Panc1 (cell line): ENCODE data around the gene UROC1. TPM values are rescaled to one million over a fixed set of nuclear protein-coding genes. Genes with fewer than 3 reads are reported as not detected.

Experiments
- ATAC-seq: fragments of 200-7000 bp; cut with Tn5 transposase; 2 replicates; pipeline ENCODE4 v1.9.1; 2020; ENCODE audit warnings: mild to moderate bottlenecking, moderate library complexity
- BruUV-seq: library from RNA; stranded (reverse); fragments of 400-500 nt; replicated peaks from 2 replicates; lab custom pipeline; 2021; lab: Mats Ljungman, UMichigan
- CTCF ChIA-PET: fragments of 300-600 bp; sonication (Branson Sonifier 250); formaldehyde crosslinking; loops from one replicate; lab custom pipeline; 2022; ENCODE audit warnings: antibody characterized with exemption; lab: Charles Lee
- POLR2A ChIA-PET: fragments of 300-600 bp; sonication (Branson Sonifier 250); formaldehyde crosslinking; loops from one replicate; lab custom pipeline; 2022; ENCODE audit warnings: antibody characterized with exemption; lab: Charles Lee
- DNase-seq: peaks from one replicate; pipeline ENCODE4 v3.0.0-alpha.2; 2010; ENCODE audit warnings: low read depth, low spot score
- H3K27ac ChIP-seq: 2 replicates; pipeline ENCODE4 v1.5.1; 2011; ENCODE audit warnings: mild to moderate bottlenecking, low read length, inconsistent platforms
- H3K27me3 ChIP-seq: fragments of 200-500 bp; sonication (Bioruptor generic); 2 replicates; pipeline ENCODE4 v1.6.0; 2014; ENCODE audit warnings: low read length, inconsistent platforms; ENCODE audit not compliant: control insufficient read depth, insufficient read depth
- H3K36me3 ChIP-seq: fragments of 200-500 bp; sonication (Bioruptor generic); 2 replicates; pipeline ENCODE4 v1.5.1; 2014; ENCODE audit warnings: inconsistent platforms, mild to moderate bottlenecking, low read length, moderate library complexity; ENCODE audit not compliant: control insufficient read depth, insufficient read depth
- H3K4me1 ChIP-seq: 2 replicates; pipeline ENCODE4 v1.5.1; 2011; ENCODE audit warnings: inconsistent platforms, mild to moderate bottlenecking, low read length, moderate library complexity; ENCODE audit not compliant: control insufficient read depth, insufficient read depth
- H3K4me3 ChIP-seq, 2 experiments: 2 replicates each; pipeline ENCODE4 v1.5.1; 2011 to 2012; ENCODE audit warnings: low read depth in 2 of 2, low read length in 2 of 2, mild to moderate bottlenecking in 2 of 2, inconsistent platforms in 1 of 2, moderate library complexity in 1 of 2
- H3K9me3 ChIP-seq: fragments of 200-500 bp; sonication (Bioruptor generic); 2 replicates; pipeline ENCODE4 v1.5.1; 2014; ENCODE audit warnings: low read depth, mild to moderate bottlenecking, inconsistent platforms, low read length, moderate library complexity; ENCODE audit not compliant: control insufficient read depth, insufficient read depth
- POLR2AphosphoS5 ChIP-seq: IDR thresholded peaks from 2 replicates; pipeline ENCODE4 v1.6.1; 2012; ENCODE audit warnings: mild to moderate bottlenecking, low read depth, low read length, moderate library complexity
- REST ChIP-seq, 2 experiments: IDR thresholded peaks; 2 replicates each; pipeline ENCODE4 v1.6.1; 2011 to 2012; ENCODE audit warnings: low read depth in 2 of 2, control low read depth in 1 of 2, low read length in 1 of 2, mild to moderate bottlenecking in 1 of 2, moderate library complexity in 1 of 2; ENCODE audit not compliant: insufficient read depth in 1 of 2
- SIN3A ChIP-seq: IDR thresholded peaks from 2 replicates; pipeline ENCODE4 v1.6.1; 2012; ENCODE audit warnings: low read depth, mild to moderate bottlenecking, low read length, moderate library complexity, borderline replicate concordance; ENCODE audit not compliant: insufficient read depth
- TCF7L2 ChIP-seq: IDR thresholded peaks from 2 replicates; pipeline ENCODE4 v1.6.1; 2011; ENCODE audit warnings: mild to moderate bottlenecking, low read depth, low read length, inconsistent platforms
- in situ Hi-C: cut with HindIII; loops from 2 replicates; pipeline ENCODE4 v1.10.0; 2016; ENCODE audit warnings: low sequenced_read_pairs, low pct_unique_long_range_greater_than_20kb
- intact Hi-C: fragments of 100-400 bp; cut with micrococcal nuclease; formaldehyde crosslinking; loops from one replicate; pipeline ENCODE4 v1.10.0; 2022; ENCODE audit not compliant: unreplicated experiment
- total RNA-seq: library from RNA; stranded (reverse); gene quantifications from one replicate; pipeline ENCODE4 v1.2.1, GENCODE V29; 2021; ENCODE audit not compliant: unreplicated experiment
- TF ChIP-seq, protein P1 (sequence below): fragments of 450-650 bp; IDR thresholded peaks from 2 replicates; pipeline ENCODE4 v1.5.1; 2017; ENCODE audit warnings: mild to moderate bottlenecking

The UROC1 gene
- total RNA-seq, 1 experiment from 2014 or later: not detected

- ChIA-PET POLR2A (no interaction called here), CTCF (no interaction called here)
- no peak overlapping the region for H3K27ac ChIP-seq
- intact Hi-C loops (no loop called here), in situ Hi-C loops (no loop called here)
- TF ChIP-seq REST (IDR thresholded peaks at IDR 0.05; ENCODE audit: insufficient read depth in 1 of 2, low read depth in 2 of 2, low read length in 1 of 2) (no peak), SIN3A (no peak), TCF7L2 (no peak), POLR2AphosphoS5 (no peak)
- TF ChIP-seq, protein P1, sequence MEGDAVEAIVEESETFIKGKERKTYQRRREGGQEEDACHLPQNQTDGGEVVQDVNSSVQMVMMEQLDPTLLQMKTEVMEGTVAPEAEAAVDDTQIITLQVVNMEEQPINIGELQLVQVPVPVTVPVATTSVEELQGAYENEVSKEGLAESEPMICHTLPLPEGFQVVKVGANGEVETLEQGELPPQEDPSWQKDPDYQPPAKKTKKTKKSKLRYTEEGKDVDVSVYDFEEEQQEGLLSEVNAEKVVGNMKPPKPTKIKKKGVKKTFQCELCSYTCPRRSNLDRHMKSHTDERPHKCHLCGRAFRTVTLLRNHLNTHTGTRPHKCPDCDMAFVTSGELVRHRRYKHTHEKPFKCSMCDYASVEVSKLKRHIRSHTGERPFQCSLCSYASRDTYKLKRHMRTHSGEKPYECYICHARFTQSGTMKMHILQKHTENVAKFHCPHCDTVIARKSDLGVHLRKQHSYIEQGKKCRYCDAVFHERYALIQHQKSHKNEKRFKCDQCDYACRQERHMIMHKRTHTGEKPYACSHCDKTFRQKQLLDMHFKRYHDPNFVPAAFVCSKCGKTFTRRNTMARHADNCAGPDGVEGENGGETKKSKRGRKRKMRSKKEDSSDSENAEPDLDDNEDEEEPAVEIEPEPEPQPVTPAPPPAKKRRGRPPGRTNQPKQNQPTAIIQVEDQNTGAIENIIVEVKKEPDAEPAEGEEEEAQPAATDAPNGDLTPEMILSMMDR: no peak
- BruUV-seq: no TSS peak
- H3K4me3 ChIP-seq: no peak overlapping the region
- peaks cover 36% of the 10 kb centered on the region for H3K36me3 ChIP-seq
- peaks cover 16% of the 10 kb centered on the region for H3K4me1 ChIP-seq
- ATAC-seq (no peak), DNase-seq (no peak)
- no peaks in the 10 kb centered on the region for H3K9me3 ChIP-seq
- no peaks in the 10 kb centered on the region for H3K27me3 ChIP-seq
Observed at GRCh38 chr3:126468028-126468891, 49.3 kb downstream of the UROC1 start.

- Histone ChIP-seq H3K4me3 (no peak overlapping the region), H3K36me3 (peaks cover 36% of the 10 kb centered on the region), H3K27ac (no peak overlapping the region), H3K27me3 (no peaks in the 10 kb centered on the region), H3K9me3 (no peaks in the 10 kb centered on the region), H3K4me1 (peaks cover 9% of the 10 kb centered on the region)
- intact Hi-C loops (no loop called here), in situ Hi-C loops (no loop called here)
- ATAC-seq (no peak), DNase-seq (no peak)
- CTCF ChIA-PET: no interaction called here
- POLR2A ChIA-PET: no interaction called here
- BruUV-seq: no TSS peak
- TF ChIP-seq POLR2AphosphoS5 (no peak), TCF7L2 (no peak), REST (IDR thresholded peaks at IDR 0.05; ENCODE audit: insufficient read depth in 1 of 2, low read depth in 2 of 2, low read length in 1 of 2) (no peak), SIN3A (no peak)
- TF ChIP-seq, protein P1: no peak
Observed at GRCh38 chr3:126467611-126467955, 50.0 kb downstream of the UROC1 start.
